Measurements from ENCODE around the gene PEX12.

DNA sequence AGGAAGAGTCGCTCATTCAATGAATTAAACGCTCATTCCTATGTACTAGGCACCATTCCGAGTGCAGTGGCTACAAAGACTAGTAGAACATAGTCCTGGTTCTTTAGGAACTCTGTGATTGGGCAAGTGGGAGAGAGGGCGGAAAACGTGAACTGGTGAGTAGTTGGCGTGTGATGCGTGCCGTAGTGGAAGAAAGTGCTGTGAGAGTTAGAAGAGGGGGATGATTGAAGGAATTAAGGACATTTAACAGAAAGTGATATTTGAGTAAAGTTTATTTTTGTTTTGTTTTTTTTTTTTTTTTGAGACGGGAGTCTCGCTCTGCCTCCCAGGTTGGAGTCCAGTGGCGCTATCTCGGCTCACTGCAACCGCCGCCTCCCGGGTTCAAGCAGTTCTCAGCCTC is 9.8 kb downstream of the PEX12 start:
- TF ChIP-seq, protein P1, sequence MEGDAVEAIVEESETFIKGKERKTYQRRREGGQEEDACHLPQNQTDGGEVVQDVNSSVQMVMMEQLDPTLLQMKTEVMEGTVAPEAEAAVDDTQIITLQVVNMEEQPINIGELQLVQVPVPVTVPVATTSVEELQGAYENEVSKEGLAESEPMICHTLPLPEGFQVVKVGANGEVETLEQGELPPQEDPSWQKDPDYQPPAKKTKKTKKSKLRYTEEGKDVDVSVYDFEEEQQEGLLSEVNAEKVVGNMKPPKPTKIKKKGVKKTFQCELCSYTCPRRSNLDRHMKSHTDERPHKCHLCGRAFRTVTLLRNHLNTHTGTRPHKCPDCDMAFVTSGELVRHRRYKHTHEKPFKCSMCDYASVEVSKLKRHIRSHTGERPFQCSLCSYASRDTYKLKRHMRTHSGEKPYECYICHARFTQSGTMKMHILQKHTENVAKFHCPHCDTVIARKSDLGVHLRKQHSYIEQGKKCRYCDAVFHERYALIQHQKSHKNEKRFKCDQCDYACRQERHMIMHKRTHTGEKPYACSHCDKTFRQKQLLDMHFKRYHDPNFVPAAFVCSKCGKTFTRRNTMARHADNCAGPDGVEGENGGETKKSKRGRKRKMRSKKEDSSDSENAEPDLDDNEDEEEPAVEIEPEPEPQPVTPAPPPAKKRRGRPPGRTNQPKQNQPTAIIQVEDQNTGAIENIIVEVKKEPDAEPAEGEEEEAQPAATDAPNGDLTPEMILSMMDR (IDR thresholded peaks at IDR 0.05), result no peak
- TF ChIP-seq POLR2AphosphoS5 (IDR thresholded peaks at IDR 0.05), result no peak

All from prostate gland (tissue), 2 donors.